Left cardiac atrium (tissue), 4 donors: Measurements from ENCODE around the gene BIVM. TPM values are rescaled to one million over a fixed set of nuclear protein-coding genes. Genes with fewer than 3 reads are reported as not detected.

Experiments used
- ATAC-seq, 2 donors: fragments of 200-7000 bp; cut with Tn5 transposase; one replicate each; pipeline ENCODE4 v1.9.1; 2020; ENCODE audit warnings: mild to moderate bottlenecking in 2 of 2, moderate library complexity in 2 of 2
- DNase-seq: peaks from one replicate; pipeline ENCODE4 v3.0.0-alpha.2; 2020
- intact Hi-C, 2 donors: fragments of 100-400 bp; cut with DNase I; formaldehyde crosslinking; loops; one replicate each; pipeline versions ENCODE4 v1.14.1 to v1.15.1; 2022 to 2023
- long read RNA-seq: library from polyadenylated mRNA; unstranded; transcript quantifications from one replicate; pipeline ENCODE4 v2.0.0, GENCODE V29; 2021
- total RNA-seq, 2 donors: library from RNA; stranded (reverse); fragmentation: NEBNext Ultra II Directional; extraction: Animal tissue kit (Norgen Biotek cat#: 25700); gene quantifications; one replicate each; pipeline ENCODE4 v1.2.1, GENCODE V29; 2021
- donor health status: DM: no; HTN: yes; CAD: no.
- donor health status: DM: no; HTN: yes; CAD: no; lungs with severe emphysema.
- donor health status: DM: yes; HTN: yes; CAD: no.
- donor health status: Dilated cardiomyopathy.

BIVM gene, protein sequence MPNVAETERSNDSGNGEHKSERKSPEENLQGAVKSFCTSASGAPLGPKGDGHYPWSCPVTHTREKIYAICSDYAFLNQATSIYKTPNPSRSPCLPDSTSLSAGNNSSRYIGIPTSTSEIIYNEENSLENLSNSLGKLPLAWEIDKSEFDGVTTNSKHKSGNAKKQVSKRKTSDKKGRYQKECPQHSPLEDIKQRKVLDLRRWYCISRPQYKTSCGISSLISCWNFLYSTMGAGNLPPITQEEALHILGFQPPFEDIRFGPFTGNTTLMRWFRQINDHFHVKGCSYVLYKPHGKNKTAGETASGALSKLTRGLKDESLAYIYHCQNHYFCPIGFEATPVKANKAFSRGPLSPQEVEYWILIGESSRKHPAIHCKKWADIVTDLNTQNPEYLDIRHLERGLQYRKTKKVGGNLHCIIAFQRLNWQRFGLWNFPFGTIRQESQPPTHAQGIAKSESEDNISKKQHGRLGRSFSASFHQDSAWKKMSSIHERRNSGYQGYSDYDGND
- 10 to 100 TPM; 27.7 to 29.1 TPM for total RNA-seq
- long read RNA-seq, transcript BIVM-201 (11 exons, 3,859 nt), result major isoform, 8 of 42 reads
- long read RNA-seq, partial matches to known transcripts, result 0 of 42 reads
- long read RNA-seq, other reads (novel, unspliced or antisense), result 34 of 42 reads

DNA sequence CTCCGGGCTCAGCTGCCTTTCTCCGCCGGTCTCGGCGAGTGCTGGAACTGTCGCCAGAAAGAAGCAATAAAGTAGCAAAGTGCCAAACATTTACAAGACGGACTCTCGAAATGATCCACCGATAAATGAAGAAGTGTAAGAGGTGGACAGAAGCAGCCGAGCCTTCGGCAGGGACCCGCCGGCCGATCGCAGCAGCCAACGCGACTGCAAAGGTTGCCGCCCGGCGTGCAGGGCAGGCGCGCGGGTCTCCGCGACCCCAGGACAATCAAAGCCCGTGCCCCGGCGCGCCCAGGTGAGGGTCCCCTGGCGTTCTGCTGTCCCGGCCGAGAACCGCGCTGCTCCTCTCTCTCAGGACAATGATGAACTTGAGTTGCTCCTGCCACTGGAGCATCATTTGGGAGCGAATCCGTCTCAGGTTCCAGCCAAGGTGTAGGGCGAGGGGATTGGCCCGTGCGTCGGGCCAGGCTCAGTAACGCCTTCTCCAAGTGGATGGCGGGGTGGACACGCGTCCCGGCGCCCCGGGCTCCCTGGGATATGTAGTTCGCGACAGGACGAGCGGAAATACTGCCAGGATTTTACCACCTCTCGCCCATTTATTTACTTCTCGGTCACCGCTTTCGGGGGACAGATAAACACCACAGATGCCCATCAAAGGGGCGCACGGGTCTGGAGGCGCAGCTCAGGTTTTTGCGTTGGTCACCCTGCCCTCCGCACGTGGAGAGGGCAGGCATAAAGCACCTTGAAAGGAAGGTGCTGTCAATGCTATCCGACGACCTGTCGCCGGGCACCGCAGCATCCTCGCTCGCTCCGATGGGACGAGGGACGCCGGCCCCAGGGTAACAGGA is at the start of gene BIVM, which contains the start of gene POGLUT2:
Gene BIVM, plus strand, starts transcription at position 539 of the 845 bp plus-strand sequence. CDS start 8,149 bp downstream, outside the sequence.
Gene POGLUT2, minus strand, starts transcription at position 396 of the 845 bp plus-strand sequence. Its CDS starts 306 bp downstream, at position 90.
- peak; percentile 94 for DNase-seq

DNA sequence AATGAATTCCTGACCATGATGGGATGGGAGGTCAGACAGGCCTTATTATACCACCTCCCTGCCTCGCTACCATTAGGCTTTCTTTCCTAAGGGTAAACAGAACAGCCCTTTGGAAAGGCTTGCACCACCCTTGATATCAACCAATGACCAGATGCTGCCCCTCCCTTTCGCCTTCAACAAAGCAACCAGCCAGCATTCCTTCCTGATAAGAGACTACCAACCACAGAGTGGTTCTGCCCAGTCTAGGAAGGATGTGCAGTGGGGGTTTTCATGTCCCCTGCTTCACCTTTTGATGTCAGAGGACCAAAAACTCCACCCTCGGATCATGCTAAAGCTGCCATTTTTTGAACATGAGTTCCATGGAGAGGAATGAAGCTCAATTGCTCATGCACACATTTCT is 47.0 kb upstream of the BIVM start:
- intact Hi-C loops, result no loop called here
- no peak for DNase-seq
- ATAC-seq, result no peak

More for the DNA sequence above, at the start of gene BIVM, which contains the start of gene POGLUT2:
- intact Hi-C loops, result no loop called here
- peak; percentile 95 to 96 for ATAC-seq

DNA sequence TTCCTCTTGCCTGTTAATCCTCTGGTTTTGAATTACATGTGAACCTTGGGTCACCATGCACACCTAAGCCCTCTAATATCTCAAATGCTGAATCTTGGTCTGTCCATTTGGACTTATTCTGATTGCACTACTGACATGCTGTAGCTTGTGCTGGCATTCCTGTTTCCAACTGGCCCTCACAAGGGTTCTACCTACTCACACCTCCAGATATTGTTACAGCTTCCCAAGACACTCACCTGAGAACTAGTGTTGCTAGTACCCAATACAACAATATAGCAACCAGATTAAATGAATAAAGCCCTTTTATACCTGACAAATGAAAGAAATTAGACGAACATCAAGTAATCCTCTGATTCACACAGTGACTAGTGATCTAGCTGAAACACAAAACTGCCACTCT is 41.9 kb upstream of the BIVM start:
- DNase-seq (no peak), ATAC-seq (no peak)
- intact Hi-C loops, result no loop called here

DNA sequence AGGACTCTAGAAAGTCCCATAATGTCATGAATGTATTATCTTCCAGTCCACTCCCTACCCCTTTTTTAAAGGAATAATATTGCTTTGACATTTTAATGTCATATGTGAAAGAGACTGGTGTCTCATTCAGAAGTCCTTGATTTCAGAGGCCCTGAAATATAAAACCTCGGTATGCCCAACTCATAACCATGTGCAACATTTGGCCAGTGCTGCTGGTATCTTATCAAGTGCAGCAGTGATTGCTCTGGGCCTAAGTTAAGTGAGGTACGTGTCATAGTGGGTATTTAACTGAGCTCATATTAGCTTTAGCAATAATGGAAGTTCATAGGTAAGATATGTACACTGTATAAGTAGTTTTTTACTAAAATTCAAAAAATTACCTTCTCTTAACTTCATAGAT is 40.1 kb upstream of the BIVM start:
- ATAC-seq (peak in 1 of 2 donors; percentile 73), DNase-seq (no peak)
- intact Hi-C loops, result no loop called here

DNA sequence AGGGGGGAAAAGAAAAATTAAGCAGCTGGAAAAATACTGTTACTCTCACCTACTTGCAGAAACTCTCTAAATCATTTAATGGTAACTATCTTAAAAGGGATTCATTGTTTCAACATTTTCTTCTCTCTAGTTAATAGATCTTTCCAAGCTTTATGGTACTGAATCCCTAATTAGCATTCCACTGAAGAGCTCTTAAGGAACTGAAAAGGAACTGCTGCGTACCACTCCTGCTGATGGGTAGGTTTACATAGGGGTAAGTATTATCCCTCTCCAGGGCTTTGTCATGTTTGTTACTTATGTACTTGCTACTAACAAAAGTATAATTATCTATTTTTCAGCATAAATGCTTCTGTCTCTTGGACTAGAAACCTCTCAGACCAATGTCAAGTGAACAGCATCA is 37.8 kb upstream of the BIVM start:
- ATAC-seq, result no peak
- DNase-seq, result no peak
- intact Hi-C loops, result no loop called here

DNA sequence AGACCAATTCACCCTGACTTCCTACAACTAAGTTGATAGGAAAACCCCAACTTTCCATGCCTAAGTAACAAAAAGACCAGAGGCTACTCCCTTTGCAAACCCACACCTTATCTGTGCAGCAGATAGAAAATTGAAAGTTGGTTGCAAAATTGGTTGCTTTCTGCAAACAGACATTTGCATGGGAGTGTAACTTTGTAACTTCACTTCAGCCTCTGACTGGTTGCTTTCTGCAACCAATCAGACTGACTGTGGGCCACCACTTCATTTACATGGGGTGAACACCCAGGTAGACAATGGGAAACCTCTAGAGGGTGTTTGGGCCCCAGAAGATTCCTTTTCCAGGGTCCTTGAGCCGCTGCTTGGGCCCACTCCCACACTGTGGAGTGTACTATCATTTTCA is 35.2 kb upstream of the BIVM start:
- intact Hi-C loops, result no loop called here
- no peak for ATAC-seq
- DNase-seq, result no peak

DNA sequence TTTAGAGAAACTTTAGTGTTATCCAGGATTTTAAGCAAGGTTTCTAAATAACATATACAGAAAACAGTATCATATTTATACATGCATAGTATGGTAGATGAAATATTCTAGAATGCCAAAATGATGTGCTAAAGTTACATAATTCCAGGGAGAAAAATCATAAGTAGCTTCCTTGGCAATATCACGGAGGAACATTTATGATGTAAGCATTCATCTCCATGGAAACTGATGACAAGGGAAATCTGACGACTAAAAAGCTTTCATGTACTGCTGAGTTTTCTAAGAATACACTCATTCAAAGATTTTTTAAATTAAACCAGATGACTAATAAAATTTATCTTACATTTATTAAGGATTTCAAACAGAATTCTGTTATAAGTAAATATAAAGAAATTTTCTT is 30.0 kb upstream of the BIVM start:
- intact Hi-C loops, result no loop called here
- DNase-seq, result no peak
- no peak for ATAC-seq

DNA sequence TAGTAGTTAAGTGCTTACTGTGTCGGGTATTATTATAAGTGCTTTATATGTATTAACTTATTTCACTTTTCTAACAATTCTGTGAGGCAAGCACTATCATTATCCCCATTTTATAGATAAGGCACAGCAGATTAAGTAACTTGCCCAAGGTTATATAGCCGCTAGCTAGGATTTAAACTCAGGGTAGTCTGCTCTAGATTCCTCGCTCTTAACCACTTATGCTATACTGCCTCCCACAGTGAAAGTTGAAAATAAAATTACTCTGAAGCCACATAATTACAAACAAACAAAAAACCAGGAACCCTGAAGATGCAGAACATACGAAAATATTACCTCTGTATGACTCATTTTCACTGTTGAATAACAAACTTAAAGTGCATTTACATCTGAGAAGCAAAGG is 29.2 kb upstream of the BIVM start:
- DNase-seq (no peak), ATAC-seq (no peak)
- intact Hi-C loops, result loop anchor here in 1 of 2 donors (10.0 kb wide), 1 partner anchor 75 kb away; the partner anchor contains the start of gene ERCC5

DNA sequence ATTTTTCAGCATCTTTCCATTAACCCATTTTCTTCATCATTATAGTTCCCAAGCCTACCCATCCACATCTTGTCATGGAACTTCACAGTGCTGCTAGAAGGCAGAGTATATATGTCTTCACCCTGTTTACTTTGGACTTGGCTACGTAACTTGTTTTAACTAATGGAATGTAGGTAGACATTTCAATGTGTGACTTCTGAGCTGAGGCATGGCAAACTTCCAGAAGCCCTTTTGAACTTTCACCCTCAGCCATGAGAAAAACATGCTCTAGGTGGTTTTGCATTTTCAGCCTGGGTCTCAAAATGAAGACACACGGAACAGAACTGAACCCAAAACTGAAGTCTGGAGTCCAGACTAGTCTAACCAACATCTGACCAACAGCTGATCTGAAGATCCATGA is 28.5 kb upstream of the BIVM start:
- intact Hi-C loops, result loop anchor here in 1 of 2 donors (10.0 kb wide), 1 partner anchor 74 kb away; the partner anchor contains the start of gene ERCC5
- ATAC-seq (no peak), DNase-seq (no peak)

DNA sequence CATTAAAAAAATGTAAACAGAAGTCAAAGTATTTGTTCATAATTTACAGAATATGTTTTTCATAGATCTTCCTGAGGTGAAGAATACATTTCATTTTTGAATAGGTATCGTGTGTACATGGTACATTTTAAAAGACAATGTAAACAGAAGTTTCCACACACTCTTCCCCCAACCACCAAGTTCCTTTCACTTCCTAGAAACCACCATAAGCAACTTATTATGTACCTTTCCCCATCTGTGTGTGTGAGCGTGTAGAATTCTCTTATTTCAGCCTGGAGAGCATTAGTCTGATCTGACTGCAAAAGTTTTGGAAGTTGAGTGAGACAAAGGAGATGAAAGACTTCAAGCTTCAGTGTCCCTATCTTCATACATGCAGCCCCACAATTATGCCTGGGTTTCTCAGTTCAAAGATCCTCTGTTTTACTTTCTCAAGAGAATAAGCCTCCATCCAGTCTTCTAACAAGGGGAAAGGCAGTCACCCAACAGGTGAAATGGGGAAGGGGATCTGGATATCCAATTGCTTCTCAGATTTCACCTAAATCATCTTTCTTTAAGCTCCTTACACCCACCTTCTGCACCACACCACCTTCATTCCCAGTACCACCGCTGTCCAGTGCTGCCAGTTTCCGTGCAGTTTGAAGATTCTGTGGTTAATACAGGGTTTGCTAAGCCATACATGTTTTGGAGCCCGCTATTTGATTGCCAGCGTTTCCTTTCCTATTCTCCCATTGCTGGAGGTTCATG is 27.4 kb upstream of the BIVM start:
- intact Hi-C loops, result loop anchor here in 1 of 2 donors (10.0 kb wide), 1 partner anchor 73 kb away; the partner anchor contains the start of gene ERCC5

DNA sequence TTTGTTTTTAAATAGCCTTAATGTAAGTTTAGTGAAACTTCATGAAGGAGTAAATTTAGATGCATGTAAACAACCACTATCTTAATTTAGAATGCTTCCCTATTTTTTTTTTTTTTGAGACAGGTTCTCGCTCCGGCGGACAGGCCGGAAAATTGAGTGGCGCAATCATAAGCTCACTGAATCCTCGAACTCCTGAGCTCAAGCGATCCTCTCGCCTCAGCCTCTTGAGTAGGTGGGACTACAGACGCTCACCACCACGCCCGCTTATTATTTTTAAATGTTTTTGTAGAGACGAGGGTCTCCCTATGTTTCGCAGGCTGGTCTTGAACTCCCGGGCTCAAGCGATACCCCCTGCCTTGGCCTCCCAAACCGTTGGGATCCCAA is 26.9 kb upstream of the BIVM start:
- DNase-seq (no peak), ATAC-seq (no peak)
- intact Hi-C loops, result loop anchor here in 1 of 2 donors (10.0 kb wide), 1 partner anchor 73 kb away; the partner anchor contains the start of gene ERCC5

More for the DNA sequence above, 27.4 kb upstream of the BIVM start:
- DNase-seq, result no peak
- no peak for ATAC-seq

DNA sequence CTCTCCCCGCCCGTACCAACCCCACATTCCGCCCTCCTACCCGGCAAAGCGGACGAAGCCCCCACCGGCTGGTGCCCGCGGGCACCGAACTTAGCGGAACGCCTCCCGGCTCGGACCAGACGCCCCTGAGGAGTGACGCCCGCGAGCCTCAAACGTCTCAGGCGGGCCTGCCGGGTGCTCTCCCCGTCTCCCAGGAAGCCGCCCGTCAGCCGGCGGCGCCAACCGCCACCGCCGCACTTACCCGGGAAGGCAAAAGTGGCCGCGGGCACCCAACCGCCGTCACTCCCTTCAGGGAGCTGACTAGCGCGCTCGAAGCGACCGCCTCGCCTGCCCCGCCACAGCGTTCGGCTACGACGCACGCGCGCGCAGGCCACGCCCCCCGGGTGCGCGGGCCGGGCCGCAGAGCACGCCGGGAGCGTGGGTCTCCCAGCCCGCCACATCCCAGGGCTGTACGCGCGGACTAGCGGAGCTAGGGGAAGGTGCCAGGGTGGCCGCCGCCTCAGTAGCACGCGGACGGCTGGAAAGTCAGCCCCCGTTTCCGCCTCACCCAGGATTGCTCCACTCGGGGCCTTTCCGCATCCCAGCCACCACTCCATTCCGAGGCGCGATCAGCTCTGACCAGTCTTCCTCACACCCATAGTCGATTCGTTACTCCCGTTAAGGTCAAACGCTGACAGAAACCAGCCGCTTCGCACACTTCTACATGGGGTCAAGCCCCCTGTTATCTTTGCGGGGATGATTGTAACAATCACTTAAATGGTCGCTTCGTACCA is 25.3 kb upstream of the BIVM start, which contains the start of gene TEX30:
Gene TEX30, minus strand, starts transcription at position 346 of the 773 bp plus-strand sequence. CDS start 3,760 bp downstream, outside the sequence.
- peak; percentile 89 for DNase-seq
- intact Hi-C loops, result loop anchor here in 1 of 2 donors (2.0 to 10.0 kb wide), 2 partner anchors 27 to 71 kb away; partner anchors contain the start of gene ERCC5

DNA sequence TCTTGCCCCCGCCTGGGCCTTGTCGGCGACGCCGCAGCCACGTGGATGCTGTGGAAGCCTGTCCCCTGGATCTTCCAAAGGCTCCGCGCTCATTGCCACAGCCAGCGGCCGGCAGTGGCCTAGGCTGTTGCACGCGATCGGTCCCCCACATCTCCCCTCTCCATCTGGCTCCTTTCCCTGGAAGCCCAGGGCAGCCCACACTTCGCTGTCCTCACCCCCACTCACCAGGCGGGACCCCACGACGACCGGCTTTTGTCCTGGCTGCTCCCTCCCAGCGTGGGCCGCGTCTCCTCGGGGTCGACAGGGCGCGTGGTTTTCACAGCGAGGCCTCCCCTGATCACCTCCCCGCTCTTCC is 24.7 kb upstream of the BIVM start:
- intact Hi-C loops, result loop anchor here in 1 of 2 donors (2.0 to 10.0 kb wide), 2 partner anchors 27 to 71 kb away; partner anchors contain the start of gene ERCC5
- DNase-seq (peak; percentile 38), ATAC-seq (peak; percentile 11 to 17)

More for the DNA sequence above, 25.3 kb upstream of the BIVM start, which contains the start of gene TEX30:
- peak; percentile 99 to 100 for ATAC-seq

DNA sequence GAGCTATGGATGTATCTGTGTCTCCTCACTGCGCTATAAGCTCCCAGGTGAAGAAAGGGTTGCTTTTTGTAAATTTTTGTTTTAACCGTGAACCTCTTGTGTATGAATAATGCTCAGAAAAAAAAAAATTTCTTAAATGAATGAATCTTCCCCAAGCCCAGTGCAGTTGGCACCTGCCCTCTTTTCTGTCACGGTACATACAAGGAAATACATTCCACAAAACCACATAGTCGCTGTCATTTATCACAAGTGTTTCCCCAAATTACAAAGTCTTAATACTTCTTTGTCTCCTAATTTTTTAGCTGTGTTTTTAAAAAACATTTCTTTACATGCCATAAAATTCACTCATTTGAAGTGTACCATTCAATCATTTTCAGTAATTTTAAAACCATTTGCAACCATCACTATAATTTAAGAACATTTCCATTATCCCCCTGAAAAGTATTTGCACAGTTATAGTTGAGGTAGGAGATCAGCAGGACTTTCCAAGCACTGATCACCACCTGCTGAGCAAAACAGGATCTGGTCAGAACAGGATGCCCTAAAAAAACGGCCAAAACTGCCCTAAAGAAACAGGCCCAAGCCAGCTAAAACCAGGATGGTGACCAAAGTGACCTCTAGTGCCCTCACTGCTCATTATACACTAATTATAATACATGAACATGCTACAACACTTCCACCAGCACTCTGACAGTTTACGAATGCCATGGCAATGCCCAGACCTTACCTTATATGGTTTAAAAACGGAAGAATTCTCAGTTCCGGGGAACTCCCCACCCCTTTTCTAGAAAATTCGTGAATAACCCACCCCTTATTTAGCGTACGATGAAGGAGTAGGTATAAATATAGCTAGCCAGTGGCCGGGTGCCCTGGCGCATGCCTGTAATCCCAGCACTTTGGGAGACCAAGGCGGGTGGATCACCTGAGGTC is 24.1 kb upstream of the BIVM start:
- ATAC-seq (no peak), DNase-seq (no peak)
- intact Hi-C loops, result loop anchor here in 1 of 2 donors (2.0 to 10.0 kb wide), 2 partner anchors 26 to 70 kb away; partner anchors contain the start of gene ERCC5

DNA sequence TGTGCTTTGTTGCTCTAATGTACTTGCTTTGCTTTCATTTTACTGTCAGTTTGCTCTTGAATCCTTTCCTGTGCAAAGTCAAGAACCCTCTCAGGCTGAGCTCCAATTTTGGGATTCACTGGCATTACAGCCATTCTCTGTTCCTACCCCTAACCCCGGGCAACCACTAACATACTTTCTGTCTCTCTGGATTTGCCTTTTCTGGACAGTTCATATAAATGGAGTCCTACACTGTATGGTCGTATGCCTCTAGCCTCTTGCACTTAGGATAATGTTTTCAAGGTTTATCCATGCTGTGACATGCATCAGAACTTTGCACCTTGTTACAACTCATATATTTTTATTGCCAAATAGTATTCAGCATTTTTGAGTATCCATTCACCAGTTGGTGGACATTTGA is 22.6 kb upstream of the BIVM start:
- DNase-seq, result no peak
- intact Hi-C loops, result loop anchor here in 1 of 2 donors (10.0 kb wide), 1 partner anchor 69 kb away; the partner anchor contains the start of gene ERCC5
- ATAC-seq, result no peak

DNA sequence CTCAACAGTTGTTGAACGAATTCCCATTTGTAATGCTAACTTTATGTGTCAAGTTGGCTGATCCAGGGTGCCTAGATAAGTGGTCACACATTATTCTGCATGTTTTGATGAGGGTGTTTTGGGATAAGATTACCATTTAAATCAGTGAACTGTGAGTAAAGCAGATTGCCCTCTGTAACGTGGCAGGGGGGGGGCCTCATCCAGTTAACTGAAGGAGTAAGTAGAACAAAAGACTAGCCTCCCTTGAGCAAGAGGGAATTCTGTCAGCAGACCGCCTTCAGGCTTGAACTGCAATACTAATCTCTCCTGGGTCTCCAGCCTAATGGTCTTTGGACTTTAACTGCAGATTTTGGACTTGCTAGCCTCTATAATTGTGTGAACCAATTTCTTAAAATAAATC is 21.2 kb upstream of the BIVM start:
- intact Hi-C loops, result loop anchor here in 1 of 2 donors (10.0 kb wide), 1 partner anchor 67 kb away; the partner anchor contains the start of gene ERCC5
- DNase-seq (no peak), ATAC-seq (no peak)
